ENCODE measurements around the gene PLA2R1.

DNA sequence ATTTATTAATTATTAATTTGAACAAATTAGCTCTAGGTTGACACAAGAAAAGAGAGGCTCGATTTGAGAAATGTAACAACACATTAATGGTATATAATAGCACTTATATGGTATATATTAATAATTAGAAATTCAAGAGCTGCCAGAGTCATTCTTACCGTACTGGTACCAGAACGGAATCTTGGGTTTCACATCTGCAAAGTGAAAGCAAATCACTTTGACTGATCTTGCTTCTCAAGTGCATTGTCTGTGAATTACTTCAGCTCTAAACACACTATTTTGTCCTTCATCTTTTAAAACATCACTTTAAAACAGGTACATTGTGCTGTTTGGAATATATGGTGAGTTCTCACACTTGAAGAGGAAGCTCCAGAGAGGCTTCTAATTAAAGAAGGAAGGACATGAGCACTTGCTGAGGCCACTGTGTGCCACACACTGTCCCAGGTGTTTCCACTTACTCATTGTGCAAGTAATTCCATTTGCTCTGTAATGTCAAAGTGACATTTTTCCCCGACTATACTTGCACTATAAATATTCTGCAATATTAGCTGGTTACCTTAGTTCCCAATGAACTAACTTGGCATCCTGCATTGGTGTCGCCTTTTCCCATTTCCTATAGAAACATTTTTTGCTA is 85.8 kb downstream of the PLA2R1 start:
- no peak for TF ChIP-seq POLR2A (IDR thresholded peaks at IDR 0.05)
- TF ChIP-seq, protein P1, sequence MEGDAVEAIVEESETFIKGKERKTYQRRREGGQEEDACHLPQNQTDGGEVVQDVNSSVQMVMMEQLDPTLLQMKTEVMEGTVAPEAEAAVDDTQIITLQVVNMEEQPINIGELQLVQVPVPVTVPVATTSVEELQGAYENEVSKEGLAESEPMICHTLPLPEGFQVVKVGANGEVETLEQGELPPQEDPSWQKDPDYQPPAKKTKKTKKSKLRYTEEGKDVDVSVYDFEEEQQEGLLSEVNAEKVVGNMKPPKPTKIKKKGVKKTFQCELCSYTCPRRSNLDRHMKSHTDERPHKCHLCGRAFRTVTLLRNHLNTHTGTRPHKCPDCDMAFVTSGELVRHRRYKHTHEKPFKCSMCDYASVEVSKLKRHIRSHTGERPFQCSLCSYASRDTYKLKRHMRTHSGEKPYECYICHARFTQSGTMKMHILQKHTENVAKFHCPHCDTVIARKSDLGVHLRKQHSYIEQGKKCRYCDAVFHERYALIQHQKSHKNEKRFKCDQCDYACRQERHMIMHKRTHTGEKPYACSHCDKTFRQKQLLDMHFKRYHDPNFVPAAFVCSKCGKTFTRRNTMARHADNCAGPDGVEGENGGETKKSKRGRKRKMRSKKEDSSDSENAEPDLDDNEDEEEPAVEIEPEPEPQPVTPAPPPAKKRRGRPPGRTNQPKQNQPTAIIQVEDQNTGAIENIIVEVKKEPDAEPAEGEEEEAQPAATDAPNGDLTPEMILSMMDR (IDR thresholded peaks at IDR 0.05), result no peak

Measured in thyroid gland (tissue), 4 donors.